WERI-Rb-1 (cell line): ENCODE measurements around the gene SLC6A17.

Experiments
- DNase-seq: peaks from one replicate; pipeline ENCODE4 v3.0.0-alpha.2; 2020
- H3K27ac ChIP-seq: fragments of 250-450 bp; sonication (Bioruptor Pico); 2 replicates; pipeline ENCODE4 v1.5.1; 2020; ENCODE audit warnings: mild to moderate bottlenecking, moderate library complexity
- H3K27me3 ChIP-seq: fragments of 250-450 bp; sonication (Bioruptor Pico); 2 replicates; pipeline ENCODE4 v1.5.1; 2021; ENCODE audit warnings: mild to moderate bottlenecking, low read depth, moderate library complexity; ENCODE audit not compliant: insufficient read depth, severe bottlenecking
- H3K36me3 ChIP-seq: fragments of 250-450 bp; sonication (Bioruptor Pico); 2 replicates; pipeline ENCODE4 v1.5.1; 2020; ENCODE audit warnings: mild to moderate bottlenecking, moderate library complexity
- H3K4me3 ChIP-seq: 2 replicates; pipeline ENCODE4 v1.5.1; 2011; ENCODE audit warnings: low read depth, mild to moderate bottlenecking, control low read depth, low read length
- H3K9me3 ChIP-seq: fragments of 250-450 bp; sonication (Bioruptor Pico); 2 replicates; pipeline ENCODE4 v1.5.1; 2021; ENCODE audit warnings: mild to moderate bottlenecking, moderate library complexity; ENCODE audit not compliant: severe bottlenecking
- TF ChIP-seq, protein P1 (sequence below): IDR thresholded peaks from 2 replicates; pipeline ENCODE4 v1.5.1; 2011; ENCODE audit warnings: low read depth, mild to moderate bottlenecking, control low read depth, inconsistent platforms, low read length

Gene SLC6A17

DNA sequence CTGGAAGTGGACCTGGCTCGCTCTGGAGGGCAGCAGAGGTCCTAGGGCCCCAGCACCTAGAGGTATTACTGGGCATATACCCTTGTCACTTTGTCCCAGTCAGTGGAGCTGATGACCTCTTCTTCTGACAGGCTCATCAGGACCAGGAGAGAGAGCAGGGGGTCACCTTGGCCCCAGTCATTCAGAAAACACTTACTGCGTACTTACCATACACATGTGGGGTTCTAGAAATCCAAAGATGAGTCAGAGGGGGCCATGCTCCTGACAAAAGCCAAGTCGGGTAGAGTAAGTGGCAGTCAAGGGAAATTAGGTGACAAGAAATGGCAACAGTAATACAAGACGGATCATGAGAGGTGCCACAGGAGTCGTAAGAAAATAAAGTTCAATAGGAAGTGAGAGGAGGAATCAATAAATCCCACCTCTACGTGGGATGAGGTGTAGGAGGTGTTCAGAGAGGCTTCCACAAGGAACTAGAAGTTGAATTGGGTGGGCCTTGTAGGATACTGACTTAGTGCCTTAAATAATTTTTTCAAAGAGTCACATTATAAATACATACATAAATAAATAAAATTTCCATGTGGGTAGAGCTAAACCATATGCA lies 66.7 kb downstream of the SLC6A17 start:
- no peaks in the 10 kb centered on the region for H3K27me3 ChIP-seq
- TF ChIP-seq, protein P1, sequence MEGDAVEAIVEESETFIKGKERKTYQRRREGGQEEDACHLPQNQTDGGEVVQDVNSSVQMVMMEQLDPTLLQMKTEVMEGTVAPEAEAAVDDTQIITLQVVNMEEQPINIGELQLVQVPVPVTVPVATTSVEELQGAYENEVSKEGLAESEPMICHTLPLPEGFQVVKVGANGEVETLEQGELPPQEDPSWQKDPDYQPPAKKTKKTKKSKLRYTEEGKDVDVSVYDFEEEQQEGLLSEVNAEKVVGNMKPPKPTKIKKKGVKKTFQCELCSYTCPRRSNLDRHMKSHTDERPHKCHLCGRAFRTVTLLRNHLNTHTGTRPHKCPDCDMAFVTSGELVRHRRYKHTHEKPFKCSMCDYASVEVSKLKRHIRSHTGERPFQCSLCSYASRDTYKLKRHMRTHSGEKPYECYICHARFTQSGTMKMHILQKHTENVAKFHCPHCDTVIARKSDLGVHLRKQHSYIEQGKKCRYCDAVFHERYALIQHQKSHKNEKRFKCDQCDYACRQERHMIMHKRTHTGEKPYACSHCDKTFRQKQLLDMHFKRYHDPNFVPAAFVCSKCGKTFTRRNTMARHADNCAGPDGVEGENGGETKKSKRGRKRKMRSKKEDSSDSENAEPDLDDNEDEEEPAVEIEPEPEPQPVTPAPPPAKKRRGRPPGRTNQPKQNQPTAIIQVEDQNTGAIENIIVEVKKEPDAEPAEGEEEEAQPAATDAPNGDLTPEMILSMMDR, result no peak

DNA sequence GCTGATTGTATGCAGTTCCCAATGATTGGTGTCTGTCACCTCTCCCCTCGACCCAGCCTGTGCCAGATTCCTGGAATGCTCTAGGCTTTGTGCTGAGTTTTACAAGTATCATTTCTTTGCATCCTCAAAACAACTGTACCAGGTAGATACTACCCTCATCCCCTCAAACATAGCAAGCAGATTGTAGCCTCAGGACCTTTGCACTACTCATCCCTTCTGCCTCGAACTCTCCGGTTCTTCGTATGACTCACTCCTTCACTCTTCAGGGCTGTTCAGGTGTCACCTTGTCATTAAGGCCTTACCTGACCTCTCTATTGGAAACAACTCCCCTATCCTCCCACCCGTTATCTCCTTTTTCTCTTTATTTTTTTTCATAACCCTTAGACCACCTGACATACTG lies 67.8 kb downstream of the SLC6A17 start:
- Histone ChIP-seq H3K4me3 (no peak overlapping the region), H3K27me3 (no peaks in the 10 kb centered on the region), H3K9me3 (no peaks in the 10 kb centered on the region), H3K27ac (no peak overlapping the region), H3K36me3 (peaks cover 19% of the 10 kb centered on the region)
- TF ChIP-seq, protein P1, result no peak
- DNase-seq, result no peak

More for the DNA sequence above, 66.7 kb downstream of the SLC6A17 start:
- DNase-seq, result no peak
- Histone ChIP-seq H3K36me3 (peaks cover 18% of the 10 kb centered on the region), H3K4me3 (no peak overlapping the region), H3K9me3 (no peaks in the 10 kb centered on the region), H3K27ac (no peak overlapping the region)

DNA sequence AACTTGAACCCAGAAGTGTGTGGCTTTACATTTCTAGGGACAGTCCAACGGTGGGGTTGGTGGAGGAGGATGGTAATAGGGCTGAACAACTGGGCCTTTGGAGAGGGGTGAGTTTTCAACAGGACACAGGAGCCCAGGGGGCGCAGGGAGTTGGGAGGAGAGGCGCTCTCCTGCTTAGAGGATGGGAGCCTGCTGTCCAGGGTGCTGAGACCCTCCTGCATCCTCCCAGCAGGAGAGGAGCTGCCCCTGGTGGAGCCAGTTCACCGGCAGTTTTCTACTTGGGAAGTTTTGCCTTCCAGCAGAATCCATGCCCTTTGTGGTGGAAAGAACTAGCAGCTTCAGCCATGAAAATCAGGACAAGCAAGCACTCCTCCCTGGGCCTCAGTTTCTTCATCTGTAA lies 68.4 kb downstream of the SLC6A17 start:
- peaks cover 25% of the 10 kb centered on the region for H3K36me3 ChIP-seq
- H3K27me3 ChIP-seq, result no peaks in the 10 kb centered on the region
- TF ChIP-seq, protein P1, result no peak
- no peak for DNase-seq
- no peaks in the 10 kb centered on the region for H3K9me3 ChIP-seq
- no peak overlapping the region for H3K27ac ChIP-seq
- H3K4me3 ChIP-seq, result no peak overlapping the region

DNA sequence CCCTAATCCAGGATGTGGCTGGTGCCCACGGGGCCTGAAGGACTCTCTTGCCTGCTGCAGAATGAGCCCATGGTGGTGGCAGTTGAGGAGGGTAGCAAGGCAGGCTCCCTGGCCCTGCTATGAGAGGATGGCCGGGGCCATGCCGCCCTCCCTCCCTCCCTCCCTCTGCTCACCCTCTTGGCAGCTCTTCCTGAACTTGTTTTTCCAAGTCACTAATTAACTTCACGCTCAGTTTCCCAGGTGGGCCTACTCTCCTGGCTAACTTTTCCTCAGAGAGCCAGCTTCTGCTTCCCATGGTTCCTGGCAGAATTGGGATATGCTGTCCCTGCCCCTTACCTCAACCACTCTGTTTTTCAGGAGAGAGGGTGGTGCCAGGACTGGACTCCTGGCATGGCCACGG lies 70.0 kb downstream of the SLC6A17 start:
- no peaks in the 10 kb centered on the region for H3K9me3 ChIP-seq
- H3K27me3 ChIP-seq, result no peaks in the 10 kb centered on the region
- TF ChIP-seq, protein P1, result no peak
- H3K27ac ChIP-seq, result no peak overlapping the region
- H3K4me3 ChIP-seq, result no peak overlapping the region
- DNase-seq, result no peak
- peaks cover 30% of the 10 kb centered on the region for H3K36me3 ChIP-seq

DNA sequence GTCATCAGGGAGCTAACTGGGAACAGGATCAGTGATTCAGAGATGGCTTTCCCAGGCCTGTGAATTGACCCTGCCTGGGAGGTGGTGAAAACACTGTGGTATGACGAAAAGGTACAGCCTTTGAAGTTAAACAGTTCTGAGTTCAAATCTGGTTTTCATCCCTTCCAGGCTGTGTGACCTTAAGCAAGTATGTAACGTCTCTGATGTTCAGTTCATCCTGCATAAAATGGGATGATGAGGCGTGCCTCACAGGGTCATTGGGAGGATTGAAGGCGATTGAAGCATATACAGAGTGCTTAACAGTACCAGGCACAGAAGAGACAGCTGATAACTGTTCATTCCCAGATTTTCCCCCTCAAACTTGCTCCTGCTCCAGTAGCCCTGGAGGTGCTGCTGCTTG lies 70.8 kb downstream of the SLC6A17 start:
- H3K27ac ChIP-seq, result no peak overlapping the region
- no peaks in the 10 kb centered on the region for H3K27me3 ChIP-seq
- no peak for DNase-seq
- H3K4me3 ChIP-seq, result no peak overlapping the region
- TF ChIP-seq, protein P1, result no peak
- H3K9me3 ChIP-seq, result no peaks in the 10 kb centered on the region
- peaks cover 29% of the 10 kb centered on the region for H3K36me3 ChIP-seq

DNA sequence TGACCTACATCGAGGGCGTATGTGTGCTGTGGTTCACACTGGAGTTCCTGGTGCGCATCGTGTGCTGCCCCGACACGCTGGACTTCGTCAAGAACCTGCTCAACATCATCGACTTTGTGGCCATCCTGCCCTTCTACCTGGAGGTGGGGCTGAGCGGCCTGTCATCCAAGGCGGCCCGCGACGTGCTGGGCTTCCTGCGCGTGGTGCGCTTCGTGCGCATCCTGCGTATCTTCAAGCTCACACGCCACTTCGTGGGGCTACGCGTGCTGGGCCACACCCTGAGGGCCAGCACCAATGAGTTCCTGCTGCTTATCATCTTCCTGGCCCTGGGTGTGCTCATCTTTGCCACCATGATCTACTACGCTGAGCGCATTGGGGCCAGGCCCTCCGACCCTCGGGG lies 72.8 kb downstream of the SLC6A17 start:
- no peak for DNase-seq
- no peaks in the 10 kb centered on the region for H3K9me3 ChIP-seq
- no peaks in the 10 kb centered on the region for H3K27me3 ChIP-seq
- no peak overlapping the region for H3K27ac ChIP-seq
- H3K36me3 ChIP-seq, result peaks cover 27% of the 10 kb centered on the region
- no peak overlapping the region for H3K4me3 ChIP-seq
- TF ChIP-seq, protein P1, result no peak
